RWPE1 (cell line): Measurements from ENCODE around the gene SKIC2.

Experiments used
- CTCF ChIA-PET: fragments of 350-600 bp; sonication (Branson Sonifier 250); formaldehyde crosslinking; extraction: SDS; loops from one replicate; lab custom pipeline; 2021; lab: Yijun Ruan, JAX
- POLR2A ChIA-PET: fragments of 400-600 bp; formaldehyde crosslinking; extraction: SDS; loops from one replicate; lab custom pipeline; 2020; ENCODE audit warnings: antibody characterized with exemption; ENCODE audit not compliant: low non-redundant PET; lab: Yijun Ruan, JAX
- DNase-seq: peaks from one replicate; pipeline ENCODE4 v3.0.0; 2012; ENCODE audit warnings: low spot score
- H3K27ac ChIP-seq: fragments of 450-650 bp; 2 replicates; pipeline ENCODE4 v1.5.1; 2017
- TF ChIP-seq, protein P1 (sequence below): fragments of 450-650 bp; conservative IDR thresholded peaks from 2 replicates; pipeline ENCODE4 v1.5.1; 2017; ENCODE audit warnings: low read depth, mild to moderate bottlenecking

Gene SKIC2

DNA sequence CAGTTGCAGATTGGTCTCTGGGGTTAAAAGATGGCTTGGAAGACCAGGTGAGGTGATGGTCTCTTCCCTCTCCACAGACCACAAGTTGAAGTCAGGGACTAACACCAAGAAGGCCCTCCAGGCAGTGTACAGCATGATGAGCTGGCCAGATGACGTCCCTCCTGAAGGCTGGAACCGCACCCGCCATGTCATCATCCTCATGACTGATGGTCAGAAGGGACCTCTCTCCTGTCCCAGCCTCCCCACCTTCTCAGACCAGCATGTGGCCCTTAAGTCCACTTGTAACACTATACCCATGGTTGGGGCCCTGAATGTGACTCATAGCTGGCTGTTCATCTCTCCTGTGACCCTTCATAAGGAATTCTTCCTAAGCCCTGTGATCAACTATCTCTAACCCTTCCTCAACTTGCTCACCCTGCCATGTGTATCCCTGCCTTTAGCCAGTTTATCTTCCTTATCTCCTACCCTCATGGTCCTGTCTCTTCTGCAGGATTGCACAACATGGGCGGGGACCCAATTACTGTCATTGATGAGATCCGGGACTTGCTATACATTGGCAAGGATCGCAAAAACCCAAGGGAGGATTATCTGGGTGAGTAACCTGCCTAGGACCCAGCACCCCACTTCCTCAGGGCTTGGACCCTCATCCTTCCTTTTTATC is 10.1 kb upstream of the SKIC2 start:
- TF ChIP-seq, protein P1, sequence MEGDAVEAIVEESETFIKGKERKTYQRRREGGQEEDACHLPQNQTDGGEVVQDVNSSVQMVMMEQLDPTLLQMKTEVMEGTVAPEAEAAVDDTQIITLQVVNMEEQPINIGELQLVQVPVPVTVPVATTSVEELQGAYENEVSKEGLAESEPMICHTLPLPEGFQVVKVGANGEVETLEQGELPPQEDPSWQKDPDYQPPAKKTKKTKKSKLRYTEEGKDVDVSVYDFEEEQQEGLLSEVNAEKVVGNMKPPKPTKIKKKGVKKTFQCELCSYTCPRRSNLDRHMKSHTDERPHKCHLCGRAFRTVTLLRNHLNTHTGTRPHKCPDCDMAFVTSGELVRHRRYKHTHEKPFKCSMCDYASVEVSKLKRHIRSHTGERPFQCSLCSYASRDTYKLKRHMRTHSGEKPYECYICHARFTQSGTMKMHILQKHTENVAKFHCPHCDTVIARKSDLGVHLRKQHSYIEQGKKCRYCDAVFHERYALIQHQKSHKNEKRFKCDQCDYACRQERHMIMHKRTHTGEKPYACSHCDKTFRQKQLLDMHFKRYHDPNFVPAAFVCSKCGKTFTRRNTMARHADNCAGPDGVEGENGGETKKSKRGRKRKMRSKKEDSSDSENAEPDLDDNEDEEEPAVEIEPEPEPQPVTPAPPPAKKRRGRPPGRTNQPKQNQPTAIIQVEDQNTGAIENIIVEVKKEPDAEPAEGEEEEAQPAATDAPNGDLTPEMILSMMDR, result no peak
- POLR2A ChIA-PET, result no interaction called here
- CTCF ChIA-PET, result no interaction called here
- DNase-seq, result peak; percentile 22
- no peak overlapping the region for H3K27ac ChIP-seq

DNA sequence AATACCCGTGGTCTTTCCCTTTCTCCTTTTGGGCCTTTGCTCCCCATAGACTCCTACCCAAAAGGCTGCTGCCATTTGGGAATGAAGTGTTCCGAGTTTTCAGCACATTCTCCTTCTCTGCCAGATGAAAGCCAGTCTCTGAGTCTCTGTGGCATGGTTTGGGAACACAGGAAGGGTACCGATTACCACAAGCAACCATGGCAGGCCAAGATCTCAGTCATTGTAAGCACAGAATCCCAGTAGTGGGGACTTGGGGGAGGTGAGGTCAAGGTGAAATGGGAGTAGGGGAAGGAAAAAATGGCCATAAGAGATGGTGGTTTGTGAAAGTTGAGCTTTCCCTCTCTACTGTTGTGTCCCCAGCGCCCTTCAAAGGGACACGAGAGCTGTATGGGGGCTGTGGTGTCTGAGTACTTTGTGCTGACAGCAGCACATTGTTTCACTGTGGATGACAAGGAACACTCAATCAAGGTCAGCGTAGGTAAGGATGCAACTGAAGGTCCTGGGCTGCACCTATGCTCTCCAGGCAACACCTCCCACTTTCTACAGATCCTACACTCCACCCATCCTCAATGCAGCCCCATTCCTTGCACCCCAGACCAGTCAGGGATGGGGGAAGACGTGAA is 8.9 kb upstream of the SKIC2 start:
- ChIA-PET POLR2A (interaction anchor here (0.5 kb wide), 1 partner anchor 43 kb away, joined by 6 read pairs; no protein-coding TSS in a partner anchor), CTCF (interaction anchor here (1.2 kb wide), 1 partner anchor 52 kb away, joined by 3 read pairs; no protein-coding TSS in a partner anchor)
- TF ChIP-seq, protein P1, result no peak
- H3K27ac ChIP-seq, result no peak overlapping the region
- DNase-seq, result no peak

DNA sequence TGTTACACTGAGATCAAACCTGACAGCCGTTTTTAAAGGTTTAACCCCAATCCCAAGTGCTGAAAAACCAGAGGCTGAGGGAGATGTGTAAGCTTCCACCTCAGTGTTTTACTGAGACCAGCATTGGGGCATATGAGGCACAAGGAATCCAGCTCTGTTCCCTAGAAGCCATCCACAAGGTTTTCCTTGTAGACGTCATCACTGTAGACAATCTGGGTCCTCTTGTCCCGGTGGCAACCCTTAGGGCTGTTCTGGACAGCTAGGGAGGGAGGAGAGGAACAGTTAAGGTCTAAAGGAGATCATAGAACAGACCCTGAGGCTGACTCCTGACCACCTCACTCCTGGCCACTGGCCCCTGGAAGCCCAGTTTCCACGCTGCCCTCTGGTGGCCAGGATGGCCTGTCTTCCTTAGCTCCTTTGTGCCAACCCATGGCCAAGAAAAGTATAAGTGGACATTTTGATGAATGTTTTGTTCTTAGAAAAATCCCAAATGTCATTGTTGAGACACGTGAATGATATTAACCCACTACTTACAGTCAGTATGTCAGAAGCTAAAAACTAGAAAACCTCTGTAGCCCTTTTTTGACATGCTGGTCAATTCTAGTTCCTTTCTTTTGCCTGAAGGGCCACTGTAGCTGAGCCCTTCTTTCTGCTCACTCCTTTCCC is 6.7 kb upstream of the SKIC2 start:
- CTCF ChIA-PET, result interaction anchor here (0.5 to 1.8 kb wide), 12 partner anchors 18 to 862 kb away, joined by 3 to 6 read pairs (median 3); partner anchors contain the start of gene EHMT2
- H3K27ac ChIP-seq, result peak overlapping the region; percentile 34
- TF ChIP-seq, protein P1, result peak; percentile 79
- peak; percentile 53 for DNase-seq
- POLR2A ChIA-PET, result interaction anchor here (0.6 to 0.7 kb wide), 3 partner anchors 29 to 180 kb away, joined by 3 to 9 read pairs (median 3); partner anchors contain the start of gene EHMT2

DNA sequence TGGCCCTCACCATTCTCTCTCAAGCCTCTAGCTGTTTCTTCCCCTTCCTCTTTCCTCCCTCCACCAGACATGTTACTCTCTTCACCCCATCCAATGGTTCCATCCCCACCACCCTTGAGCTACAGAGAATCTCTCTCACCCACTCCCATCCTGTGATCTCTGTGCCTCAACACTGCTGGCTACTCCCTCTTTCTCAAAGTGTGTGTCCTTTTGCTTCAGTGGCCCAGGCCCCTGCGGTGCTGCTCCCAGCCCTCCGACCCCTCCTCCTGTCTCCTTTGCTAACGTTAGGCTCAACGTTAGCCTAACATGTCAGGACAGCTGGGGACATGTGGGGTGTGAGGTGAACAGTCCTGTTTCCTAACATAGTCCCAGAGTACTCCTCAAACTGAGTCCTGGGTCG is 6.1 kb upstream of the SKIC2 start:
- CTCF ChIA-PET, result interaction anchor here (0.5 to 1.8 kb wide), 7 partner anchors 18 to 861 kb away, joined by 3 to 6 read pairs (median 4); no protein-coding TSS in a partner anchor
- peak overlapping the region; percentile 50 for H3K27ac ChIP-seq
- TF ChIP-seq, protein P1, result no peak
- POLR2A ChIA-PET, result interaction anchor here (0.6 kb wide), 1 partner anchor 30 kb away, joined by 3 read pairs; no protein-coding TSS in a partner anchor
- DNase-seq, result no peak

DNA sequence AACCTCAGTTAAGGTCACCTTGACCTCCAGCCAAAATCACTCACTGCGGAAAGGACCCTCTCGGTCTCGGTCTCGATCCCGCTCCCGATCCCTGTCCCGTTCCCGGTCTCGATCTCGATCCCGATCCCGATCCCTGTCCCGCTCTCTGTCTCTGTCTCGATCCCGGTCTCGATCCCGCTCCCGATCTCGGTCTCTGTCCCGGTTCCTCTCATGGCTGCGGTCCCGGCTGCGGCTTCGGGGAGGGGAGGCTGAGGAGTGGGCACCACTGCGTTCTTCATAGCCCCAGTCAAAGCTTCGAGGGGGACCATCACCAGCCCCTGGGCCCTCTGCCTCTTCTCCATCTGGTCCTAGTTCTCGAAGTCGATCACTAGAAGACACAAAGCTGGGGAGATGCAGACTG is 4.5 kb upstream of the SKIC2 start:
- TF ChIP-seq, protein P1, result no peak
- ChIA-PET POLR2A (no interaction called here), CTCF (no interaction called here)
- DNase-seq, result no peak
- 0 out of 2 replicates have a peak overlapping the region, but pooled peaks have one; percentile 17 for H3K27ac ChIP-seq

DNA sequence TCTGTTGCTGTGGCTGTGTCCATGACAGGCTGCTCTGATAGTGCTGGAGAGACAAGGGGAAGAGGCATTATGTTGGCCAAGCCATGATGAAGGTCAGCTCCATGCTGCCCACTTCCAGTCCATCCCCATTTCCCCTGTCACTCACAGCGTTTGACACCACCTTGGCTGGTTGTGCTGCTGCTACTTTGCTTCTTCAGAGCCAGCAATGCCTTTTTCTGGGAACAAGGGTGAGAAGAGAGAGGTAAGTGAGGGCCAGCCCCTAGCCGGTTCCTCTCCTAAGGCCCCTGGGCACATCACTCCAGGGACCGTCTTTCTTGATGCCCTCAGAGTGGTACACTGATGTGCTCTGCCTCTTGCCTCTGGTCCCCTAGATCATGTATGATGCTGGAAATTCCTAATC is 2.2 kb upstream of the SKIC2 start:
- CTCF ChIA-PET, result interaction anchor here (1.1 kb wide), 1 partner anchor 12 kb away, joined by 3 read pairs; no protein-coding TSS in a partner anchor
- H3K27ac ChIP-seq, result no peak overlapping the region
- POLR2A ChIA-PET, result no interaction called here
- no peak for DNase-seq
- TF ChIP-seq, protein P1, result no peak
